Chondrocyte (in vitro differentiated cells): Measurements from ENCODE around the gene GPRC5D. TPM values are rescaled to one million over a fixed set of nuclear protein-coding genes. Genes with fewer than 3 reads are reported as not detected.

ENCODE experiments used
- DNase-seq: peaks from one replicate; pipeline ENCODE4 v3.0.0; 2021; ENCODE audit warnings: mixed read lengths, low spot score
- H3K27ac Mint-ChIP-seq: one replicate; pipeline ENCODE4 v1.8.0; 2021; ENCODE audit warnings: mild to moderate bottlenecking, moderate library complexity, mixed read lengths; ENCODE audit not compliant: unreplicated experiment
- H3K27me3 Mint-ChIP-seq: 2 replicates; pipeline ENCODE4 v1.8.0; 2021; ENCODE audit warnings: low read depth, mixed read lengths
- H3K36me3 Mint-ChIP-seq: 2 replicates; pipeline ENCODE4 v1.8.0; 2021; ENCODE audit warnings: low read depth, mixed read lengths
- H3K4me1 Mint-ChIP-seq: 2 replicates; pipeline ENCODE4 v1.8.0; 2021; ENCODE audit warnings: low read depth, mild to moderate bottlenecking, mixed read lengths
- H3K4me3 Mint-ChIP-seq: one replicate; pipeline ENCODE4 v1.8.0; 2021; ENCODE audit warnings: mild to moderate bottlenecking, moderate library complexity, mixed read lengths; ENCODE audit not compliant: unreplicated experiment
- H3K9me3 Mint-ChIP-seq: 2 replicates; pipeline ENCODE4 v1.8.0; 2021; ENCODE audit warnings: low read depth, mixed read lengths
- total RNA-seq: library from RNA; stranded (reverse); gene quantifications from 3 replicates; pipeline ENCODE4 v1.2.1, GENCODE V29; 2021
- TF ChIP-seq, protein P1 (sequence below): fragments of 200-600 bp; sonication (generic); IDR thresholded peaks from 2 replicates; pipeline ENCODE4 v1.5.0; 2021; ENCODE audit warnings: antibody characterized with exemption, mild to moderate bottlenecking, moderate library complexity

The GPRC5D gene
- total RNA-seq, 1 donor from 2014 or later, result not detected

DNA sequence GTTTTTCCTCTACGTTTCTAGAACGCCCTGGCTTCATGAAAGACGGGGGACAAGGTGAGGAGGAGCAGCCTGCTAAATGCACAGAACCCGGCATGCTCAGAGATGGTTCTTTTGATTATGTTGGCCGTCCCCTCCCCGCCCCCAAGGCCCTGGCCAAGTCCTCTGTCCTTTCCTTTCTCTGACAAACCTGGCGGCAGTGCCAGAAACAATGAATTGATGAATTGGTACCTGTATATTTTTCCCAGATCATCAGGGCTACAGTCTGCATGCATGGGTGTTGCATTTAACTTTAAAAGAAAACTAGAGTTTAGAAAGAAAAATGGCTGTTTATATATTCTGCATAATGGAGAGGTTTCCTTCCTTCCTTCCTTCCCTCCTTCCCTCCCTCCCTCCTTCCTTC is 29.0 kb downstream of the GPRC5D start:
- no peak overlapping the region for H3K27ac Mint-ChIP-seq

DNA sequence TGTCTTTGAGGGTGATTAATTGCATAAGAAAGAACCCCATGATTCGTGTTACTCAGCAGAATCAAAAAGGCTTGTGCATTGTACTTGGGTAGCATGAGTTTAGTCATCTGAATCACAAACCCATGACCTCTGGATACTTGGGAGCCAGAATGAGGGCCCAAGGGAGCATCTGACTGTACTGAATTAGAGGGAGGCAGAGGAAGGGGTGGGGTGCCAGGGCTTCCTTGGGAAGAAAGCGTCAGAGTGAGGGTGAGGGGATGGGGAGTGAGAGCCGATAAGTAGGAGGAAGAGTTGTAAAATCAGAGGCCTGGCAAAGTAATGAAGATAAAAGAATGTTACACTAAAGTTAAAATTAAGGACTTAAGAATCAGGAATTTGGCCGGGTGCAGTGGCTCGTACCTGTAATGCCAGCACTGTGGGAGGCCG is 29.8 kb downstream of the GPRC5D start:
- no peak overlapping the region for H3K4me3 Mint-ChIP-seq
- H3K27ac Mint-ChIP-seq, result peak overlapping the region; percentile 49
- H3K36me3 Mint-ChIP-seq, result no peaks in the 10 kb centered on the region
- no peak for DNase-seq
- H3K9me3 Mint-ChIP-seq, result no peaks in the 10 kb centered on the region
- H3K27me3 Mint-ChIP-seq, result no peaks in the 10 kb centered on the region
- peaks cover 25% of the 10 kb centered on the region for H3K4me1 Mint-ChIP-seq
- TF ChIP-seq, protein P1, sequence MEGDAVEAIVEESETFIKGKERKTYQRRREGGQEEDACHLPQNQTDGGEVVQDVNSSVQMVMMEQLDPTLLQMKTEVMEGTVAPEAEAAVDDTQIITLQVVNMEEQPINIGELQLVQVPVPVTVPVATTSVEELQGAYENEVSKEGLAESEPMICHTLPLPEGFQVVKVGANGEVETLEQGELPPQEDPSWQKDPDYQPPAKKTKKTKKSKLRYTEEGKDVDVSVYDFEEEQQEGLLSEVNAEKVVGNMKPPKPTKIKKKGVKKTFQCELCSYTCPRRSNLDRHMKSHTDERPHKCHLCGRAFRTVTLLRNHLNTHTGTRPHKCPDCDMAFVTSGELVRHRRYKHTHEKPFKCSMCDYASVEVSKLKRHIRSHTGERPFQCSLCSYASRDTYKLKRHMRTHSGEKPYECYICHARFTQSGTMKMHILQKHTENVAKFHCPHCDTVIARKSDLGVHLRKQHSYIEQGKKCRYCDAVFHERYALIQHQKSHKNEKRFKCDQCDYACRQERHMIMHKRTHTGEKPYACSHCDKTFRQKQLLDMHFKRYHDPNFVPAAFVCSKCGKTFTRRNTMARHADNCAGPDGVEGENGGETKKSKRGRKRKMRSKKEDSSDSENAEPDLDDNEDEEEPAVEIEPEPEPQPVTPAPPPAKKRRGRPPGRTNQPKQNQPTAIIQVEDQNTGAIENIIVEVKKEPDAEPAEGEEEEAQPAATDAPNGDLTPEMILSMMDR, result no peak

More for the DNA sequence above, 29.0 kb downstream of the GPRC5D start:
- H3K36me3 Mint-ChIP-seq, result no peaks in the 10 kb centered on the region
- H3K4me1 Mint-ChIP-seq, result peaks cover 27% of the 10 kb centered on the region
- no peak for DNase-seq
- TF ChIP-seq, protein P1, result no peak
- no peak overlapping the region for H3K4me3 Mint-ChIP-seq
- H3K27me3 Mint-ChIP-seq, result no peaks in the 10 kb centered on the region
- H3K9me3 Mint-ChIP-seq, result no peaks in the 10 kb centered on the region

DNA sequence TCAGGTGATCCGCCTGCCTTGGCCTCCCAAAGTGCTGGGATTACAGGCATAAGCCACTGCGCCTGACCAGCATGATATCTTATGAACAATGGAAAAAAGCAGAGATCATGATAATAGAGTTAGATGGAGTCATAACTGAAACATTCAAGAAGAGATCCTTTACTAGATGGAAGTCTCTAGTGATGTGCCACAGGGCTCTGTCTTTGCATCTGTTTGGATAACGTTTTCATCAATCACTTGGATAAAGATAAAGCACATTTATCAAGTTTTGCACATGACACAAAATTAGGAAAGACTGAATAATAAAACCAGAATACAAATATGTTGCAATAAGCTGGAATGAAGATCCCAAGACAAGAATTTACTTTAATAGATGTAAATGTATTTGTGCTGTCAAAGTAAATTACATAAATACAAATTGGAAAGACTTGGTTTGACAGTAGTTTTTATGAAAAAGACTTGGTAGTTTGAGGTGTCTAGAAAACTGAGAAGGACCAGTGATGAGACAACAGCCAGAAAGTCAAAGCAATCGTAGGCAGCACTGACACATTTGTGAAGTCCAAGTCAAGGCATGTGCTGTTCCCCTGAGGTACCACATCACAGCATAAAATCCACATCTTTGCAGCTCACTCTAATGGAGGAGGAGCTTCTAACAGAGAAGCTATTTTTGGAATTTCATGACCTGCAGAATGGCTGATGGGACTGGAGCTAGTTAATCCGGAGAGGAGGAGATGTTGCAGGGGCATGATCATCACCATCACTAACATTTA is 32.1 kb downstream of the GPRC5D start:
- peaks cover 10% of the 10 kb centered on the region for H3K4me1 Mint-ChIP-seq
- H3K9me3 Mint-ChIP-seq, result no peaks in the 10 kb centered on the region
- no peak overlapping the region for H3K4me3 Mint-ChIP-seq
- no peak for DNase-seq
- H3K27ac Mint-ChIP-seq, result no peak overlapping the region
- TF ChIP-seq, protein P1, result no peak
- no peaks in the 10 kb centered on the region for H3K27me3 Mint-ChIP-seq
- no peaks in the 10 kb centered on the region for H3K36me3 Mint-ChIP-seq

DNA sequence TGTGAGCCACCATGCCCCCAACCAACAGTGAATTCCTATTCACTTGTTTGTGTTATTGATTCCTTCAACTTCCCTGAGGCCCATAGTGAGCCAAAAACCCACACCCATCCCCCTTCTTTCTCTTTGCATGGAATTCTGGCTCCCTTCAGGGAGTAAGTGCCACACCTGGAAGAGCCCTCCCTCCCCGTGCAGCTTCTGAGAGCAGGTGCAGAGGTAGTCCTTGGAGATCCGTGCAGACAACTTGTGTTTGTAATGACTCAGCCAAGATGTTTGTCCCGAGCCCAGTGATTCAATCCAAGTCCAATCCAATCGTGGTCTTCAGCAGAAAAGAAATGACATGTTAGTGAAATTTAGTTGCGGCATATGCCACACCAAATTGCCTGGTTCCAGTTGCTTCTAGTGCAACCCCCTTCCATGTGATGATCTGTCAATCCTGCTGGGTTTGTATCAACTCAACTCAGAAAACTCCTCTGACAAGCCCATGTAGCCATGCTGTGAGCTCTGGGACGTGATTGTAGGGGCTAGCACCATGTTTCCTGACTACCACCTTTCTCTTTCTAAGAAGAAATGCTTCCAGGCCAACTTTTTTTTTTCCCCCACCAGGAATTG is 33.1 kb downstream of the GPRC5D start:
- no peak overlapping the region for H3K27ac Mint-ChIP-seq
- DNase-seq, result no peak
- H3K4me1 Mint-ChIP-seq, result peaks cover 10% of the 10 kb centered on the region
- TF ChIP-seq, protein P1, result no peak
- H3K4me3 Mint-ChIP-seq, result no peak overlapping the region
- H3K36me3 Mint-ChIP-seq, result peaks cover 1% of the 10 kb centered on the region
- H3K27me3 Mint-ChIP-seq, result no peaks in the 10 kb centered on the region
- no peaks in the 10 kb centered on the region for H3K9me3 Mint-ChIP-seq

DNA sequence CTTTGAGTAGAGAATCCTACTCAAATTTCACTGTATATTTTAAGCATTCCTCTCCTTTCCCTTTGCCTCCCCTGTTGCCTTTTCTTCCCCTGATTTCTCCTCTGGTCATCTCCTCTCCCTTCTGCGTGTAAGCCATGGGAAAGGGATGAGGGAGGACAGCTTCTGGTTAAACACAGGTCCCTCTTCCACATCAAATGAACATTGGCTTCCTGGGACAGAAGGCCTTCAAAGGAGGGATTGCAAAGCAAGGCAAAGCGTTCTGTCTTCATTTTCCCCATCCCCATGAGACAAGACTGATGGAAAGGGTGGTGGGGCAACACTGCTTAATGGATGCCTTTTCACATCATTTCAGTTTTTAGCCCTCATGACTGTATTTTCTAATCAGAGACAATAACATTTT is 34.5 kb downstream of the GPRC5D start:
- DNase-seq, result no peak
- TF ChIP-seq, protein P1, result no peak
- Mint-ChIP-seq H3K9me3 (no peaks in the 10 kb centered on the region), H3K27ac (no peak overlapping the region), H3K27me3 (no peaks in the 10 kb centered on the region), H3K4me1 (peaks cover 10% of the 10 kb centered on the region), H3K4me3 (no peak overlapping the region), H3K36me3 (peaks cover 7% of the 10 kb centered on the region)
